ENCODE data around the gene COPS3.
"Not testable (repeated sequence)": the region's sequence is repeated elsewhere in the genome, so short reads cannot be mapped to it uniquely, and the experiment has no call there.

Gene COPS3

DNA sequence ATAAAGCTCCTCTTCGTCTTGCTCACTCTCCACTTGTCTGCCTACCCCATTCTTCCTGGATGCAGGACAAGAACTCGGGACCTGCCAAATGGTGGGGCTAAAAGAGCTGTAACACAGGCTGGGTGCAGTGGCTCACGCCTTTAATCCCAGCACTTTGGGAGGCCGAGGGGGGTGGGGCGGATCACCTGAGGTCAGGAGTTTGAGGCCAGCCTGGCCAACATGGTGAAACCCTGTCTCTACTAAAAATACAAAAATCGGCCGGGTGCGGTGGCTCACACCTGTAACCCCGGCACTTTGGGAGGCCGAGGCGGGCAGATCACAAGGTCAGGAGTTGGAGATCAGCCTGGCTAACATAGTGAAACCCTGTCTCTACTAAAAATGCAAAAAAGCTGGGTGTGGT lies 20.6 kb upstream of the COPS3 start:
- DNase-seq: not testable (repeated sequence)

GRCh38 chr17:17300624-17301568 lies 19.9 kb upstream of the COPS3 start:
- peak; percentile 69 for DNase-seq

GRCh38 chr17:17298108-17298507 lies 17.1 kb upstream of the COPS3 start:
- DNase-seq: no peak

DNA sequence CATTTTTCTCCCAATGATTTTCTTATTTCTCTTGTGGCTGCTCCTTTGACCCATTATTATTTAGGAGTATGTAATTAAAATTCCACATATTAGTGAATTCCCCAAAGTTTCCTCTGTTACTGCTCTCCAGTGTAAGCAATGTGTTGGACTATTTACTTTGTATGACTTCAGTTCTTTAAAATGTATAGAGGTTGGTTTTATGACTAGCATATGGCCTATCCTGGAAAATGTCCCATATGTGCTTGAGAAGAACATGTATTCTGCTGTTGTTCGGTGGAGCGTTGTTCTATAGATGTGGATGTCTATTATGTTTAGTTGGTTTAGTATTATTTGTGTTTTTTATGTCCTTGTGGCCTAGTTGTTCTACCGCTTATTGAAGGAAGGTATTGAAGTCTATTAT lies 16.2 kb upstream of the COPS3 start:
- no peak for DNase-seq

GRCh38 chr17:17295141-17295540 lies 14.1 kb upstream of the COPS3 start:
- no peak for DNase-seq

DNA sequence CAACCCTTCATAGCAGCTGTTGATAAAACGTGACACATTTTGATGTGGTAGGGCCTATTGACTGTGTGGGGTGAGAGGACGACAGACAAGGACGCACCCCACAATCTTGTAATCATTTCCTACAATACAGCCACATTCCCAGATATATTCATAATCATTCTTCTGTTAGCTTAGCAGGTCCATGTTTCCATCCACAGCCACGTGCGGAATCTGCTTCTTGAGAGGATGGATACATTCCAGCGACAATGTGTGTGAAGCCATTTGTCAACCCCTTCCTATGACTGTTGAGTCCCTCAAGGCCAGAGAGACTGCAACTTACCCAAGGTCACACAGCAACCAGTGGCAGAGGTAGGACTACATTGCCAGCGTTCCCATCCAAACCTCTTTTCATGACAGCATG lies 8.7 kb upstream of the COPS3 start:
- DNase-seq: no peak

GRCh38 chr17:17289086-17289485 lies 8.0 kb upstream of the COPS3 start:
- no peak for DNase-seq

GRCh38 chr17:17285951-17286350 lies 4.9 kb upstream of the COPS3 start:
- no peak for DNase-seq

DNA sequence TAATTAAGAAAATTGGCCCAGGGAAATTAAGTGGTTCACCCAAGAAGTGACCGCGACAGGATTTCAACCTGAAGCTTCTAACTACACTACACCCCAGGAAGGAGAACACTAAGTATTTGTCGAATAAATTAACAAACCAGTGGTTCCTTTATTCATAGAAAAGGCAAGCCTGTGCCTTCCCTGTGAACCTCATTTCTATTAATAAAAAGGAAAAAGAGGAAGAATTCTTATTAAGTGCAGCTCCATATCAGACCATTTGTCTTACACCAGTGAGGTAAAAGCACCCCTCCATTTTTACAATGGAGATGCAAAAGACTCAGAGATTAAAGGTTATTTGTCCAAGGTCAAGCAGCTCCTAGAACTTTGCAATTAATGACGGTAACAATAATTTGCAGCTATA lies 1.7 kb downstream of the COPS3 start:
- no peak for DNase-seq

DNA sequence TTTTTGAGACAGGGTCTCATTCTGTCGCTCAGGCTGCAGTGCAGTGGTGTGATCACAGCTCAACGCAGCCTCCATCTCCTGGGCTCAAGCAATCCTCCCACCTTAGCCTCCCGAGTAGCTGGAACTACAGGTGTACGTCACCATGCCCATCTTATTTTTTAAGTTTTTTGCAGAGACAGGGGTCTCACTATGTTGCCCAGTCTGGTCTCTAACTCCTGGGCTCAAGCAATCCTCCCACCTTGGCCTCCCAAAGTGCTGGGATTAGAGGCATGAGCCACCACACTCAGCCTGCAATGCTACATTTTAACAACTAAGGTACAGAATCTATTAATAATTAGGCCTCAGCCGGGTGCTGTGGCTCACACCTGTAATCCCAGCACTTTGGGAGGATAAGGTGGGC lies 3.6 kb downstream of the COPS3 start:
- DNase-seq: not testable (repeated sequence)

DNA sequence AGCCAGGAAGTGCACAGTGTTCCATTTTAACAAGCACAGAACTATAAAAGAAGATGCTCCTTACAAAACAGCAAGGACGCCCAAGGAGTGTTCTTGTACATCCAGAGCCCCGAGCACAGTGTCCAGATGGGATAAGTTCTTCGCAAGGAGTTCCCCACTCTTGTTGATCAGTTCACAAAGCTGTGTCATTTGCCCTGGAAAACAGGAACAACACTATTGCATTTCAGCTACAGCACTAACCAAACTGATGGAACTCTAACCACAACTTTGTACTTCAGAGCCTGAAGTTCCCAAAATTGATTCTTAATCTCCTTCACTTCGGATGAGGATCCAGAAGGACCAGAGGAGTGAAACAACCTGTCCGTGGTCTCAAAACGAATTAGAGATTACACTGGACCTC lies 5.1 kb downstream of the COPS3 start:
- no peak for DNase-seq

DNA sequence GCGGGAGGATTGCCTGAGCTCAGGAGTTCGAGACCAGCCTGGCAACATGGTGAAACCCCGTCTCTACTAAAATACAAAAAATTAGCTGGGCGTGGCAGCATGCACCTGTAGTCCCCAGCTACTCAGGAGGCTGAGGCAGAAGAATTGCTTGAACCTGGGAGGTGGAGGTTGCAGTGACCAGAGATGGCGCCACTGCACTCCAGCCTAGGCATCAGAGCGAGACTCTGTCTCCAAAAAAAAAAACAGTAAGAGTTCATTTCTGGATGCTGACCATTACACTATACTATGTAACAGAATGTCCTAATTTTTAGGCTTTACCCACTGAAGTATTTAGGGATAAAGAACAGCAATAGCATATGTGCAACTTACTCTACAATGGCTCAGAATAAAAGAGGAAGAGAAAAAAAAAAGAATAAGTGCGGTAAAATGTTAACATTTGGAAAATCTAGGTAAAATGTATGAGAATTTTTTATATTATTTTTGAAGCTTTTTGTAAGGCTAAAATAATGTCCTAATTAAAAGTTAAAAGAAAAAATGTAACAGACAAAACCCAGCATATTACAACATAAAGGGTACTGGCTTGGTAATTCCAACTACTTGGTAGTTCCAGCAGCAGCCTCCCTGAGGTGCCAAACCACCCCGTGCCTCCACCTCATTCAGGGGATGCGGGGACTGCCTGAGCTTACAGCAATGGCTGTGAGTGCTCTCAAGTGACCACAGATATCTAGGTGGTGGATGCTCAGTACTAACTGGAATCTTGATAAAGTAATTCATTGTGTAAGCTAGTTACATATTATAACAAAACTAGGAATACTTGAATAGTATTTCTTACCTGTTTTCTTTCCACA lies 10.9 kb downstream of the COPS3 start:
- DNase-seq: peak; percentile 22

GRCh38 chr17:17264430-17264829 lies 16.6 kb downstream of the COPS3 start:
- DNase-seq: no peak

- no peak for DNase-seq
These were observed 22.0 kb downstream of the COPS3 start for GRCh38 chr17:17258998-17259397.

DNA sequence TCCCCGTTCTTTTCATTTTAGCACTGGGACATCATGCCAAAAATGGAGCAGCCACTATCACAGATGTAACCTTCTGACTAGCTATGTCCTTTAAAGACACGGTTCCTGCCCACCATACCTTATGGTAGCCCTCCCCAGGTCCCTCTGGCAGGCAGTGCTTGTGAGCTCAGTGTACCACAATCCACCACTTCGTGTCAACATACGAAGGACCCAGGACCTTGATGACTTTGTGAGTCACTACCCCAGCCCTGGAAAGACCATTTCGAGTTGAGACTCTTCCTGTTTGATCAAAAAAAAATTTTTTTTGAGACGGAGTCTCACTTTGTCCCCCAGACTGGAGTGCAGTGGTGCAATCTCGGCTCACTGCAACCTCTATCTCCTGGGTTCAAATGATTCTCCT lies 23.0 kb downstream of the COPS3 start:
- no peak for DNase-seq

DNA sequence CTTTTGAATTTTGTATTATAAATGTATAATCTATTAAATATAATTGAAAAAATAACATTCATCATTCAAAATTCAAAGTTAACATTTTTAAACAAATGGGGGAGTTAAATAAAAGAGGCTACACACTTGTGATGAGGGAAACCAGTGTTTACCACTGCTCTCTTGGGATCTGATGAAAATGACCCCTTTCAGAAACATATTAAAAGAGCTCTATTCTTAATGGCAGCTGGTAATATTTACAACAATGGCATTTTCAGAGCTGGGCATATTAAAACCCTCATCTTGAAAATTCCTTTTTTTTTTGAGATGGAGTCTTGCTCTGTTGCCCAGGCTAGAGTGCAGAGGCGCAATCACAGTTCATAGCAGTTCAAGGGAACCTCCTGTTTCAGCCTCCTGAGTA lies 24.7 kb downstream of the COPS3 start:
- no peak for DNase-seq

- DNase-seq: not testable (repeated sequence)
These were observed 25.4 kb downstream of the COPS3 start for GRCh38 chr17:17255689-17256088.

GRCh38 chr17:17254036-17254435 lies 27.0 kb downstream of the COPS3 start:
- no peak for DNase-seq

- DNase-seq: no peak
These were observed 27.6 kb downstream of the COPS3 start for GRCh38 chr17:17253406-17253805.

GRCh38 chr17:17252149-17252661 lies 28.8 kb downstream of the COPS3 start:
- no peak for DNase-seq

GRCh38 chr17:17246879-17247278 lies 34.2 kb downstream of the COPS3 start:
- DNase-seq: no peak

DNA sequence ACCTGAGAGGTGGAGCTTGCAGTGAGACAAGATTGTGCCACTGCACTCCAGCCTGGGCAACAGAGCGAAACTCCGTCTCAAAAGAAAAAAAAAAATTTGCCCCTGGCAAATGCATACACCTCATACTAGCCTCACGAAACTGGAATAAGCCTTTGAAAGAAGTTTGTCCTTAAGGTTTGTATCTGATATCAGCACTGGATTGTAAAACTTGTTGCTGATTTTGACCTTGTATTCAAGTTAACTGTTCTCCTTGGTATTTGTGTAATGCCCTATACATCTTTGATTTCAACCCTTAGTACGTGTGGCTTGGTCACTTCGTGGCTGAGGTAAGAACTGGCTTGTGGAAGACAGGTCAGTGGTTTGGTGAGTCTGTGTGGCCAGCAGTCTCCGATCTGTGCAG lies 37.9 kb downstream of the COPS3 start:
- DNase-seq: no peak

DNA sequence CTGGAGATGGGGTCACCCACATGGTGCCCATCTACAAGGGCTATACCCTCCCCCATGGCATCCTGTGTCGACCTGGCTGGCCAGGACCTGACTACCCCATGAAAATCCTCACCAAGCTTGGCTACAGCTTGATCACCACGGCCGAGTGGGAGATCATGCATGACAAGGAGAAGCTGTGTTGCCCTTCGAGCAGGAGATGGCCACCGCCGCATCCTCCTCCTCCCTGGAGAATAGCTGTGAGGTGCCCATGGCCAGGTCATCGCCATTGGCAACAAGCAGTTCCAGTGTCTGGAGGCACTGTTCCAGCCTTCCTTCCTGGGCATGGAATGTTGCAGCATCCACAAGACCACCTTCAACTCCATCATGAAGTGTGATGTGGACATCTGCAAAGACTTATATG lies 38.8 kb downstream of the COPS3 start:
- DNase-seq: no peak

DNA sequence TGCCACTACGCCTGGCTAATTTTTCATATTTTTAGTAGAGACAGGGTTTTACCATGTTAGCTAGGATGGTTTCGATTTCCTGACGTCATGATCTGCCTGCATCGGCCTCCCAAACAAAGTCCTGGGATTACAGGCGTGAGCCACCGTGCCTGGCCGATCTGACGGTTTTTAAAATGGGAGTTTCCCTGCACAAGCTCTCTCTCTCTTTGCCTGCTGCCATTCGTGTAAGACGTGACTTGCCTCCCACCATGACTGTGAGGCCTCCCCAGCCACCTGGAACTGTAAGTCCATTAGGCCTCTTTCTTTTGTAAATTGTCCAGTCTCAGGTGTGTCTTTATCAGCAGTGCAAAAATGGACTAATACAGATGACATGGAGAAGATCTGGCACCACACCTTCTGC lies 39.4 kb downstream of the COPS3 start:
- DNase-seq: no peak

Measured in stimulated activated CD4-positive, alpha-beta T cell treated with anti-CD3 and anti-CD28 coated beads, Interleukin-4, amount 100 ng/mL, for 1 hour (primary cell).